ENCODE data around the gene NAGK.
"Not testable (repeated sequence)": the region's sequence is repeated elsewhere in the genome, so short reads cannot be mapped to it uniquely, and the experiment has no call there.

The NAGK gene

DNA sequence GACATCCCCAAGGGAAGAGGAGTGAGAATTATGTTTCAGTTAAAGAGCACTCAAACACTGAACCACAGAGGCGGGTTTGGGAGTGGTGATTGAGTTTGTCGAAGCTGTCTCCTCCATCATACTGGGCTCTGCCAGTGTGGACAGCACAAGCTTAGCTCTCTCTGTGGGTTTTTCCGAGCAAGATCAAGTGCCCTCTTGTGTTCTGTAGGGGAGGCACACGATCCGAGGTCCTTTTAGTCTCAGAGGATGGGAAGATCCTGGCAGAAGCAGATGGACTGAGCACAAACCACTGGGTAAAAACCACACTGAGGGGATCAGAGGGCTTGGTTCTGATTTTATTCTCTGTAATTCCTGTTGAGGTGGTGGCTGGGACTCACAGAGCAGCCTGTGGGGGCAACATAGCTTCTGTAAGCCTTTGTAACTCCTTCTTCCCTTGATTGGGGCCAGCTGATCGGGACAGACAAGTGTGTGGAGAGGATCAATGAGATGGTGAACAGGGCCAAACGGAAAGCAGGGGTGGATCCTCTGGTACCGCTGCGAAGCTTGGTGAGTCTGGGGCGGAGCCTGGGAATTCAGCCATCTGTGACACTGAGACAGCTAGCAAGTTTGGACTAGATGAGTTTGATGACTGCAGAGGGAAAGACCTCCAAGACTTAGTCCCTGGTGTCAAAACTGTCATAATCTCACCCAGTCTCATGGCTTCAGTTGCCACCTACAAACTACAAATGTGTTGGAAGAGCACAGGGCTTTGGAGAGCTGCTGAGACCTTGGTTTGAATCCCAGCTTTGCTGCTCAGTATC lies 2.0 kb downstream of the NAGK start:
- peak; percentile 15 for DNase-seq

- DNase-seq: no peak
Measured at GRCh38 chr2:71071681-71072398, 3.4 kb downstream of the NAGK start.

DNA sequence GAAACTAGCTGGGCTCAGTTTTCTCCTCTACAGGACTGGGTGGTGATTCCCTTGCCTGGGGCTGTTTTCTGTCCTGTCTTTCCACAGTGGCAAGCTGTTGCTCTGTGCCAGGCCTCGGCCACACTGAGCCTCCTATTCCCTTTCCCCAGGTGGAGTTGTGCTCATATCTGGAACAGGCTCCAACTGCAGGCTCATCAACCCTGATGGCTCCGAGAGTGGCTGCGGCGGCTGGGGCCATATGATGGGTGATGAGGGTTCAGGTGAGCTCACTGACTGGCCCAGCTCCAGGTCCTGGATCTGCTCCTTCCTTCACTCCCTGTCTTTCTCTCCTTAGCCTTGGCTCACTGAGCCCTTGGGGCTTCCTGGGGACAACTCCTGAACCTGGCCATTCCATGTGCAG lies 4.0 kb downstream of the NAGK start:
- no peak for DNase-seq

DNA sequence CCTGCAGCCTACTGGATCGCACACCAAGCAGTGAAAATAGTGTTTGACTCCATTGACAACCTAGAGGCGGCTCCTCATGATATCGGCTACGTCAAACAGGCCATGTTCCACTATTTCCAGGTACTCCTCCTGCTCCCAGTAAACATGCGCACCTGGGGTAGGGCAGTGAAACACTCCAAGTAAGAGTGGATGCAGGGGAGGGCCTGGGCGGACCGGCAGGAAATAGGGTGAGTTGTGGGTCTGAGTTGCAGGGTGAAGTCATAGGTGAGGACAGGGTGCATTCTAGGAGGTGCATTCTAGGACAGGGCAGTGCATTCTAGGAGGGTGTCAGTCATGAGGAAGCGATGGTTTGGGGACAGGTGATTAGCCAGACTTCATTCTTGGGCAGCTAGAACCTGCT lies 5.0 kb downstream of the NAGK start:
- DNase-seq: no peak

DNA sequence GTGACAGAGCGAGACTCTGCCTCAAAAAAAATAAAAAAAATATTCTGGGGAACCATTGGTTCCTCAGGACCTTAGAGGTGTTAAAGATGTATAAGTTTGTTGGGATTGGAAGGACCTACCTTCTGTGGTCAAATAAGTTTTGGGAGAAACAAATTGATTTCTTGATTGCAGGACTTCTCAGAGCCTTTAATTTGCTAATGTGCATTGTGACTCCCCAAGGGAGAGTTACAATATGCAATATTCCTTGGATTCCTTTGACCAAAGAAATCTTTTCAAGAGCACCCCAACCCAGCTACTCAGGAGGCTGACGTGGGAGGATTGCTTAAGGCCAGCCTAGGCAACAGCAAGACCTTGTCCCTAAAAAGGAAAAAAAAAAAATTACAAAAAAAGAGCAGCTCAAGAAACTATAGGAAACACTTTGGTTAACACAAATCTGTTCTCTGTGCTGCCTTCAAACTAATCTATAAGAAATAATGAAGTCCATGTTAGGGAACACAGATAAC lies 6.5 kb downstream of the NAGK start:
- DNase-seq: no peak

GRCh38 chr2:71078624-71079023 lies 10.2 kb downstream of the NAGK start:
- no peak for DNase-seq

DNA sequence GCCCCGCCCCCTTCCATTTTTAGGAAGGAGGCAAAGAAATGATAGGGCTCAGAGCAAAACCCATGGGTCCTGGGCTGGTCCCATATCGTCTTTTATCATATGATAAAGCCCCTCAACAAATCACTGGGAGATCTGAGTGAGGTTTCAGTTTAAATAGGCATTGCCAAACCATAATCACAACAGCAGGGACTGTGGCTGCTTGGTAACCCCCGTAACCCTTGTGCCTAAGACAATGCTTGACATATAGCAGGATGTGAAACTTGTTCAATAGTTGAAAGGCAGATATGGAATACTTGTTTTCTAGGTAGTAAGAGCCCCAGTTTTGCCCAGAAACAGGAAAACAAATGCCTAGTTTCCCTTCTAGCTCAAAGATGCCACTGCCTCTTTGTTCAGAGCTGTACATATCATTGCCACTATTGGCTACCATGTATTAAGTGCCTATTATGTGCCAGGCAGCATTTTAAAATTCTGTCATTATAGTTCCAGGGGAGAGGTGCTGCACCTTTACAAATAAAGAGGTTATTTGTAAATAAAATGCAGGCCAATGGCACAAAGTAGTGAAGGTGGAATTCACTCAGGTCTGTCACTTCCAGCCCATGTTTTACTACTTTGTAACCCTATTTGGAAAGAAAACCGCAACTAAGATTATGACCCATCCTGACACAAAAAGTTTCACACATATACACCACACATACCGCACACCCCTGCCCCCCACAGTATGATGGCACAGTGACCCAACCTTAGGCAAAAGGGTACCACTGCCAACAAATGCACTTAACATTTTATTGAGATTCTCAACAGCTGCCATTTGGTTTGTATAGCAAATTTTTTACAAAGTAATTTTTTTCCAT lies 14.2 kb downstream of the NAGK start:
- no peak for DNase-seq

- not testable (repeated sequence) for DNase-seq
Measured at GRCh38 chr2:71083297-71083696, 14.8 kb downstream of the NAGK start.

- not testable (repeated sequence) for DNase-seq
Measured at GRCh38 chr2:71083752-71084312, 15.4 kb downstream of the NAGK start.

DNA sequence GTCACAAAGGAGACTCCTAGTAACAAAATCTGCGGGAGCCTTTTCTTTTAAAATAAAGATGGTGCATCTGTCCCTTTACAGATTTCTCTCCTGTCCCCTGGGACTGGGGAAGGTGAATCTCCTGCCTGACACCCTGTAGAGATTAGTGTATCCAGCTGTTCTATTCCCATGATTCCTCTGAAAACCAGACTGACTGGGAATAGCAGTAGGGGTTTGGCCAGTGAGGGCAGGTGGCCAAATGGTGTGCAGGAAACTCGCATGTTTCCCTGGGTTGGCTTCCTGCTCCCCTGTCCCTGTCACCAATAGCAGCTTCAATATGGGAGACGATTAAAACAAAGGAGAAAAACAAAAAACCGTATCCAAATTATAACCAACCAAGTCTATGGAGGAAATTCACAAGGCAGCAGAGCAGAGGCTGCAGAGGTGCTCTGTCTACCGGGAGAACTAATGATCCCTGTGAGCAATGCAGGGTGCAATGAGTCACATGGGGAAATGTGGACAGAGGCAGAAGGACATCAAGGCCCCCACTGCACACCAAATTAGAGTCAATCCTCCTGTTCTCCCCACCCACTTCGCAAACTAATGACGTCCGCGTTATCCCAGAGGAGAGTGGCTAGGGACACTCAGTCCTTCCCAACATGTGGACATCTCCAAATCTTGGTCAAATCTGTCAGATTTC lies 17.0 kb downstream of the NAGK start:
- not testable (repeated sequence) for DNase-seq

GRCh38 chr2:71089475-71089874 lies 21.0 kb downstream of the NAGK start:
- DNase-seq: not testable (repeated sequence)

- not testable (repeated sequence) for DNase-seq
Measured at GRCh38 chr2:71091808-71092207, 23.4 kb downstream of the NAGK start.

GRCh38 chr2:71092491-71093260 lies 24.2 kb downstream of the NAGK start:
- not testable (repeated sequence) for DNase-seq

DNA sequence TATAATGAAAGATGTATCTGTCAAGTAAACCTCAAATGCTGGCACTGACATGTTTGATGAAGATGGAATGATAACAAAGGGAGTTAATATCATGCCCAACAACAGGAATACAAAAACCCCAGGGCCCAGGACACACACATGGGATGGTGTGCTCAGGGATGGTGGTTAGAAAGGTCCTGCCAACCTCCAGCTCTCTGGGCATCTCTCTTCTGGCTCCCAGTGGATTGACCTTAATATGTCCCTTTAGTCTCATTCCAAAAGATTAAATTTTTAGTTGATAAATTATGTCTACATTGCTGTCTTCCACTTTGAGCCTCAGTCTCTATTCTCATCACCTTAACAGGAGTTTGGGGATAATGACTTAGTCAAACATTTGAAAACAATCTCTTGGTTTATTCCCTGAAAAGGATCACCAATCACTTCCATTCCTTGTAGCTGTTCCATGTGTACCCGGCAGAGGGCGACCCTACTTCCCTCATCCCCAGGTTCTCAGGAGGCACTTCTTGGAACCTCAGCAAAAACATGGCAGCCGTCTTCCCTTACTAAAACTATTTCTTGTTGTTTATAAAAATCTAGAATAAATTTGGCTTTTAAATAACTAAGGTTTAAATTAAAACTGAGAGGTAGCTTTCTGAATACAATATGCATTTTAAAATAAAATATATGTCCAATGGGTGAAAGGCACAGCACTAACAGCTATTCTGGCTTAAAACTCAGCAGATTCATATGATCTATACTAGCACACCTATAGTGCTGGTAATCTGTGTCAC lies 31.9 kb downstream of the NAGK start:
- DNase-seq: no peak

- no peak for DNase-seq
Measured at GRCh38 chr2:71101656-71102055, 33.2 kb downstream of the NAGK start.

GRCh38 chr2:71102981-71103681 lies 34.7 kb downstream of the NAGK start:
- no peak for DNase-seq

DNA sequence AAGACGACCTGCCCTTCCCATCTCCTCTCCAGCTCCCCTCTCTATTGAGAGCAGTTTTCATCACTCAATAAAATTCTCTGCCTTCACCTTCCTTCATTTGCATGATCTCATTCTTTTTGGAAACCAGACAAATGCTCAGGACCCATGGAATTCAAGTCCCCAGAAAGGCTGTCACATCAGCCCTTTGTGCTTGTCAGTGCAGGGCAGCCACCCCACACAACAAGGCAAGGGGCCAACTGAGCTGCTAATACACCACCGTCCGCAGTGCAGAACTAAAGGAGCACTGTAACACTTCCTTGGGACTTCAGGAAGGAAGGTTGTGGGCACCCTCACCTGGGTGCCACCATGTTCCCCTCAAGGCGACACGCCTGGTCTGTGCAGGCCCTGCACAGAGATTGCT lies 35.4 kb downstream of the NAGK start:
- DNase-seq: no peak

DNA sequence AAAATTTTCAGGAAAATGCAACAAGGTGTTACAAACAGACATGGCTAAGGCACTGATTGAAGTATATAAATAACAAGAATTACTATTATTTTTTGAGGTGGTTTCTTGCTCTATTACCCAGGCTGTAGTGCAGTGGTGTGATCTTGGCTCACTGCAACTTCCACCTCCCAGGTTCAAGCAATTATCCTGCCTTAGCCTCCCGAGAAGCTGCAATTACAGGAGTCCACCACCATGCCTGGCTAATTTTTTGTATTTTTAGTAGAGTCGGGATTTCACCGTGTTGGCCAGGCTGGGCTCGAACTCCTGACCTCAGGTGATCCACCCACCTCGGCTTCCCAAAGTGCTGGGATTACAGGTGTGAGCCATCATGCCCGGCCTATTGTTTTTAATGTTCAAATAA lies 38.0 kb downstream of the NAGK start:
- DNase-seq: not testable (repeated sequence)

- no peak for DNase-seq
Measured at GRCh38 chr2:71108091-71108490, 39.6 kb downstream of the NAGK start.

- DNase-seq: no peak
Measured at GRCh38 chr2:71113843-71114242, 45.4 kb downstream of the NAGK start.

Data from NCI-H187 treated with DMSO at 0.1 percent for 48 hours (cell line).